Measurements from ENCODE around the gene LYPD1.

LYPD1 gene

GRCh38 chr2:132632000-132632649 lies 37.9 kb downstream of the LYPD1 start:
- no peak for TF ChIP-seq SIN3A (IDR thresholded peaks at IDR 0.05; ENCODE audit: borderline replicate concordance, insufficient read depth, low read length)
- no peak for TF ChIP-seq POLR2AphosphoS5 (IDR thresholded peaks at IDR 0.05; ENCODE audit: low read depth, low read length)
- no peak for TF ChIP-seq FOXP2 (optimal IDR thresholded peaks at IDR 0.05; ENCODE audit: borderline replicate concordance, extremely low read depth, extremely low read length, insufficient read depth)
- TF ChIP-seq REST (IDR thresholded peaks at IDR 0.05; ENCODE audit: insufficient read depth in 1 of 2, low read depth in 2 of 2, low read length in 2 of 2): no peak
- no peak for TF ChIP-seq TAF1 (IDR thresholded peaks at IDR 0.05; ENCODE audit: borderline replicate concordance, insufficient read depth, low read length)

GRCh38 chr2:132627536-132627935 lies 42.5 kb downstream of the LYPD1 start:
- TF ChIP-seq POLR2AphosphoS5 (IDR thresholded peaks at IDR 0.05; ENCODE audit: low read depth, low read length) (no peak), FOXP2 (optimal IDR thresholded peaks at IDR 0.05; ENCODE audit: borderline replicate concordance, extremely low read depth, extremely low read length, insufficient read depth) (no peak), REST (IDR thresholded peaks at IDR 0.05; ENCODE audit: insufficient read depth in 1 of 2, low read depth in 2 of 2, low read length in 2 of 2) (no peak), SIN3A (IDR thresholded peaks at IDR 0.05; ENCODE audit: borderline replicate concordance, insufficient read depth, low read length) (no peak), TAF1 (IDR thresholded peaks at IDR 0.05; ENCODE audit: borderline replicate concordance, insufficient read depth, low read length) (no peak)

- TF ChIP-seq REST (IDR thresholded peaks at IDR 0.05; ENCODE audit: insufficient read depth in 1 of 2, low read depth in 2 of 2, low read length in 2 of 2) (no peak), SIN3A (IDR thresholded peaks at IDR 0.05; ENCODE audit: borderline replicate concordance, insufficient read depth, low read length) (no peak), TAF1 (IDR thresholded peaks at IDR 0.05; ENCODE audit: borderline replicate concordance, insufficient read depth, low read length) (no peak), FOXP2 (optimal IDR thresholded peaks at IDR 0.05; ENCODE audit: borderline replicate concordance, extremely low read depth, extremely low read length, insufficient read depth) (no peak), POLR2AphosphoS5 (IDR thresholded peaks at IDR 0.05; ENCODE audit: low read depth, low read length) (no peak)
These were observed 46.7 kb downstream of the LYPD1 start for GRCh38 chr2:132623096-132623839.

- TF ChIP-seq TAF1 (IDR thresholded peaks at IDR 0.05; ENCODE audit: borderline replicate concordance, insufficient read depth, low read length) (no peak), REST (IDR thresholded peaks at IDR 0.05; ENCODE audit: insufficient read depth in 1 of 2, low read depth in 2 of 2, low read length in 2 of 2) (no peak), FOXP2 (optimal IDR thresholded peaks at IDR 0.05; ENCODE audit: borderline replicate concordance, extremely low read depth, extremely low read length, insufficient read depth) (no peak), SIN3A (IDR thresholded peaks at IDR 0.05; ENCODE audit: borderline replicate concordance, insufficient read depth, low read length) (no peak), POLR2AphosphoS5 (IDR thresholded peaks at IDR 0.05; ENCODE audit: low read depth, low read length) (no peak)
These were observed 48.7 kb downstream of the LYPD1 start for GRCh38 chr2:132621131-132621875.

Data from PFSK-1 (cell line).